Tibial nerve (tissue), 4 donors: ENCODE measurements around the gene APELA. TPM values are rescaled to one million over a fixed set of nuclear protein-coding genes. Genes with fewer than 3 reads are reported as not detected.

Source experiments
- DNase-seq, 2 donors: peaks; one replicate each; pipeline ENCODE4 v3.0.0-alpha.2; 2019; ENCODE audit warnings: low spot score in 2 of 2
- H3K27ac ChIP-seq, 4 donors: fragments of 200-600 bp; sonication (generic) in 3 of 4; one replicate each; pipeline ENCODE4 v1.5.1; 2017 to 2019; ENCODE audit warnings: mild to moderate bottlenecking in 1 of 4
- H3K27me3 ChIP-seq, 2 donors: fragments of 200-600 bp; sonication (generic) in 1 of 2; one replicate each; pipeline versions ENCODE4 v1.5.1 to v1.6.0; 2017 to 2019
- H3K36me3 ChIP-seq, 3 donors: fragments of 200-600 bp; sonication (generic); one replicate each; pipeline ENCODE4 v1.5.1; 2018 to 2019
- H3K4me1 ChIP-seq, 4 donors: fragments of 200-600 bp; sonication (generic) in 3 of 4; one replicate each; pipeline ENCODE4 v1.5.1; 2017 to 2019
- H3K4me3 ChIP-seq, 4 donors: fragments of 200-600 bp; sonication (generic) in 3 of 4; one replicate each; pipeline ENCODE4 v1.5.1; 2017 to 2019; ENCODE audit warnings: mild to moderate bottlenecking in 1 of 4, moderate library complexity in 1 of 4
- H3K9me3 ChIP-seq, 4 donors: fragments of 200-600 bp; sonication (generic) in 3 of 4; one replicate each; pipeline ENCODE4 v1.5.1; 2017 to 2019
- EP300 ChIP-seq, 2 donors: sonication (generic); formaldehyde crosslinking; IDR thresholded peaks; one replicate each; pipeline ENCODE4 v1.6.1; 2017; ENCODE audit warnings: antibody characterized with exemption in 2 of 2, mild to moderate bottlenecking in 1 of 2
- POLR2A ChIP-seq, 2 donors: fragments of 450-650 bp; IDR thresholded peaks; one replicate each; pipeline ENCODE4 v1.6.1; 2017; ENCODE audit warnings: antibody characterized with exemption in 2 of 2, mild to moderate bottlenecking in 2 of 2, moderate library complexity in 2 of 2
- WGBS, 2 donors: methylation state at CpG; one replicate each; pipeline ENCODE4 v1.1.5; 2018; 5-methylcytosine and 5-hydroxymethylcytosine counted together
- total RNA-seq, 4 donors: library from RNA; depleted of rRNA; stranded (reverse); fragments of >200 nt; gene quantifications; one replicate each; pipeline ENCODE4 v1.1.0, GENCODE V29; 2016
- TF ChIP-seq, protein P1 (sequence below), 5 experiments: fragments of 200-600 bp in 3 of 5; fragments of 450-650 bp in 2 of 5; sonication (generic) in 3 of 5; IDR thresholded peaks; one replicate each; pipeline ENCODE4 v1.5.1; 2016 to 2019; ENCODE audit warnings: antibody characterized with exemption in 5 of 5, mild to moderate bottlenecking in 3 of 5, moderate library complexity in 2 of 5

Gene APELA
- total RNA-seq, 4 donors from 2014 or later = not detected

DNA sequence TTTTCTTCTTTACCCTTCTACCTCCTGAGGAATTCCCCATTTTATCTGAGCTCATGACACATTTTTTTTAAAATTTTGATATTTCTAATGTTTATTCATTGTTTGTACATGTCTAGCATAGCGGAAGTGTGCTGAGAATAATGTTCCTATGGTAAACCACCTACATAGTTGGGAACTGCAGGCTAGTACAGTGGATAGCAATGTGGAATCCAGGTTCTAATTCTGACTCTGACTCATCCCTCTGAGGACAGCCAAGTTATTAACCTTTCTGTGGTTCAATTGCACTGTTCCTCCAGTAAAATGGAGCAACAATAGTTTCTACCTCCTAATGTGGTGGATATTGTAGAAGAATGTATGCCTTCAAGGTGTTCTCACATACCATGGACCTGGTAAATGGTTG is 20.6 kb upstream of the APELA start:
- Histone ChIP-seq H3K36me3 (no peaks in the 10 kb centered on the region), H3K27ac (no peak overlapping the region), H3K4me1 (no peaks in the 10 kb centered on the region), H3K4me3 (no peak overlapping the region), H3K27me3 (no peaks in the 10 kb centered on the region), H3K9me3 (peaks cover 0 to 6% (median 0%) of the 10 kb centered on the region in 4 donors)
- TF ChIP-seq, protein P1, sequence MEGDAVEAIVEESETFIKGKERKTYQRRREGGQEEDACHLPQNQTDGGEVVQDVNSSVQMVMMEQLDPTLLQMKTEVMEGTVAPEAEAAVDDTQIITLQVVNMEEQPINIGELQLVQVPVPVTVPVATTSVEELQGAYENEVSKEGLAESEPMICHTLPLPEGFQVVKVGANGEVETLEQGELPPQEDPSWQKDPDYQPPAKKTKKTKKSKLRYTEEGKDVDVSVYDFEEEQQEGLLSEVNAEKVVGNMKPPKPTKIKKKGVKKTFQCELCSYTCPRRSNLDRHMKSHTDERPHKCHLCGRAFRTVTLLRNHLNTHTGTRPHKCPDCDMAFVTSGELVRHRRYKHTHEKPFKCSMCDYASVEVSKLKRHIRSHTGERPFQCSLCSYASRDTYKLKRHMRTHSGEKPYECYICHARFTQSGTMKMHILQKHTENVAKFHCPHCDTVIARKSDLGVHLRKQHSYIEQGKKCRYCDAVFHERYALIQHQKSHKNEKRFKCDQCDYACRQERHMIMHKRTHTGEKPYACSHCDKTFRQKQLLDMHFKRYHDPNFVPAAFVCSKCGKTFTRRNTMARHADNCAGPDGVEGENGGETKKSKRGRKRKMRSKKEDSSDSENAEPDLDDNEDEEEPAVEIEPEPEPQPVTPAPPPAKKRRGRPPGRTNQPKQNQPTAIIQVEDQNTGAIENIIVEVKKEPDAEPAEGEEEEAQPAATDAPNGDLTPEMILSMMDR (IDR thresholded peaks at IDR 0.05) = no peak
- no peak for TF ChIP-seq EP300 (IDR thresholded peaks at IDR 0.05)
- DNase-seq = no peak
- 90 to 92% methylated on average over 1 of the region's 1 CpG for WGBS, 2 donors

DNA sequence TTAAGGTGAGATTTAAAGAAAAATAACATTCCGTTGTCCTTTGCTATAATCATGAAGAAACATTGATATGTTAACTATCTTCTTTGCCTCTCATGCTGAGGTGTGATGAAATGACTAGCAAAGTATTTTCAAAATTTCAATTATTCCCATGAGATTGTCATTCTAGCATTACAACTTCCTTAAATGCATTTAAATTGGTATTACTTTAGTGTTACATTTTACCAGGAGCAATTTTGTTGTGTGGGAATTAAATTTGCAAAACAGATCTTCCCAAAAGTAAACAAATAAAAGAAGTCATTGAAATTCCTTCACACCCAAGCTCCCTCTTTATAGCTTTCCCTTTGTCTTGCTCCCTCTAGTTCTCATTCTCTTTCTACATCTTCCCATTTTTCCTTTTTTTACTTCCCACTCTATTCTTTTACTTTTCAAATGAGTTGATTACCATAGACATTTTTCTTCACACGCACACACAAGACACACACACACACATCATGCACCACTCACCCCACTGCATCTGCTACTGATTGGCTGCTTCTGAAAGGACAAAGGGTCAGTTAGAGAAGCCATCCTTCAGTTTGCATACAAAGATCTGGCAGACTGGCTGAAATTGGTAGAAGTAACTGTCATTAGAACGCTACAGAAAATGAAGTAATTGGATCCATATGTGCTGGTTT is 10.0 kb upstream of the APELA start:
- DNase-seq = no peak
- Histone ChIP-seq H3K27me3 (no peaks in the 10 kb centered on the region), H3K36me3 (no peaks in the 10 kb centered on the region), H3K27ac (no peak overlapping the region), H3K9me3 (no peaks in the 10 kb centered on the region), H3K4me1 (no peaks in the 10 kb centered on the region), H3K4me3 (no peak overlapping the region)
- TF ChIP-seq POLR2A (IDR thresholded peaks at IDR 0.05) (no peak), EP300 (IDR thresholded peaks at IDR 0.05) (no peak)
- TF ChIP-seq, protein P1 (IDR thresholded peaks at IDR 0.05) = no peak
- 12 to 19% methylated on average over 3 of the region's 3 CpGs for WGBS, 2 donors

DNA sequence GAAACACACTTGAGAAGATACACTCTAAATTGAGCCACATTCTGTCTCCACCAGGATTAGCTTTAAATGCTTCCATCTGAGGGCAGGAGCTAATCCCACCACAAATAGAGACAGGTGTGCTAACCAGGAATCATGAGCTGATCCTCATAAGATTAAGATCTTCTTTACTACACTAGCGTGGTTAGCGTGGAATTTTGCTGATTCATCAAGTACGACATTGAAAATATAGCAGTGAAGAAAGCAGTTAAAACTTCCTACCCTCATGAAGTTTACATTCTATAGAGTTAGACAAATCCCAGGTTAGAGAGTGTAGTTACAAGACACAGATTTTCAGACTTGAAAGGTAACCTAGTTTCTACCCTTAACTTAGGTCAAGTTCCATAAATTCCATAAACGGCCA is 5.3 kb upstream of the APELA start:
- no peaks in the 10 kb centered on the region for H3K27me3 ChIP-seq
- TF ChIP-seq, protein P1 (IDR thresholded peaks at IDR 0.05) = no peak
- TF ChIP-seq POLR2A (IDR thresholded peaks at IDR 0.05) = no peak
- no peak for TF ChIP-seq EP300 (IDR thresholded peaks at IDR 0.05)
- H3K4me3 ChIP-seq = no peak overlapping the region
- no peaks in the 10 kb centered on the region for H3K4me1 ChIP-seq
- 79 to 92% methylated on average over 4 of the region's 4 CpGs for WGBS, 2 donors
- no peaks in the 10 kb centered on the region for H3K9me3 ChIP-seq
- H3K27ac ChIP-seq = no peak overlapping the region
- H3K36me3 ChIP-seq = no peaks in the 10 kb centered on the region
- DNase-seq = no peak

DNA sequence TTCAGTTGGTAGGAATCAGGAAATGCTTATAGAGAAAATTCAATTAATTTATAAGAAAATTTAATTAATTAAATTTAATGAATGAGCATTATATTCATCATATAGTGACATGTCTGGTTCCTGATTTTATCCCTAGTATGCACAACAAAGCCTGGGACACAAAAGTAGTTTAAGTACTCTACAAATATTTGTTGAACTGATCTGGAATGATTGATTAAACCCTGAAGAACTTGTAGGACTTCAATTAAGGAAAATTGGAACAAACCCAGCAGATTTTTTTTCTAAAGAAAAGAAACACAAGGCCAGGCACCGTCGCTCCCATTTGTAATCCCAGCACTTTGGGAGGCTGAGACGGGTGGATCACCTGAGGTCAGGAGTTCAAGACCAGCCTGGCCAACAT is 4.5 kb upstream of the APELA start:
- Histone ChIP-seq H3K4me1 (no peaks in the 10 kb centered on the region), H3K27ac (no peak overlapping the region), H3K36me3 (no peaks in the 10 kb centered on the region), H3K4me3 (no peak overlapping the region), H3K27me3 (no peaks in the 10 kb centered on the region), H3K9me3 (no peaks in the 10 kb centered on the region)
- 72 to 79% methylated on average over 3 of the region's 3 CpGs for WGBS, 2 donors
- TF ChIP-seq, protein P1 (IDR thresholded peaks at IDR 0.05) = no peak
- no peak for TF ChIP-seq EP300 (IDR thresholded peaks at IDR 0.05)
- no peak for TF ChIP-seq POLR2A (IDR thresholded peaks at IDR 0.05)
- DNase-seq = no peak

DNA sequence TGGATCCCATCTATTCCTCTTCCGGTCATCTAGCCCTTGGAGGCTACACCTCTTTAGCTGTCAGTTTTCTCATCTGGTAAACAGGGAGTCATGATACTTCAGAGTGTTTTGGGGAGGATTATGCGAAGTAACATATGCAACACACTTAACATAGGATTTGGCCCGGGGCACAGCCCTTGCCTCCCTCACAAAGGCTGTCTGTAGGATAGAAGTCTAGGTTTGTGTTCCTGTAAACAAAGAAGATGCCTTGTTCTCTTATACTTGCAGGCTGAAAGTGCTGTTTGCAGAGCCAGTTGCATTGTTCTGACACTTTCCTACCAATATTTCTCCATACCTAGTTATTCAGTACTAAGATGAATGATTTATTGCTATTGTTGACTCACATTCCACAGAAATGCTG is 2.2 kb upstream of the APELA start:
- Histone ChIP-seq H3K27me3 (no peaks in the 10 kb centered on the region), H3K4me3 (no peak overlapping the region), H3K4me1 (no peaks in the 10 kb centered on the region), H3K27ac (no peak overlapping the region), H3K9me3 (no peaks in the 10 kb centered on the region), H3K36me3 (no peaks in the 10 kb centered on the region)
- DNase-seq = no peak
- WGBS, 2 donors = 69% methylated on average over 3 of the region's 3 CpGs
- TF ChIP-seq EP300 (IDR thresholded peaks at IDR 0.05) (no peak), POLR2A (IDR thresholded peaks at IDR 0.05) (no peak)
- TF ChIP-seq, protein P1 (IDR thresholded peaks at IDR 0.05) = no peak
